ENCODE measurements around the gene IFNK. TPM values are rescaled to one million over a fixed set of nuclear protein-coding genes. Genes with fewer than 3 reads are reported as not detected.

The IFNK gene
- total and polyA plus RNA-seq, 2 donors (not counting 3 experiments of a cell fraction or from before 2014, with no cell fraction given) = not detected

- Histone ChIP-seq H3K79me2 (ENCODE audit: control insufficient read depth, insufficient read depth, low read length) (no peaks in the 10 kb centered on the region), H3K4me1 (ENCODE audit: control insufficient read depth, extremely low read depth, insufficient read depth, low read length) (no peaks in the 10 kb centered on the region), H3K27me3 (ENCODE audit: control insufficient read depth in 2 of 2, insufficient read depth in 2 of 2, low read length in 2 of 2) (no peaks in the 10 kb centered on the region), H3K4me3 (replicated peaks in 1 of 3; ENCODE audit: insufficient read depth in 1 of 3, low read depth in 1 of 3, low read length in 3 of 3) (no peak overlapping the region), H3K9me3 (replicated peaks; ENCODE audit: control insufficient read depth, insufficient read depth, low read length) (no peaks in the 10 kb centered on the region), H4K20me1 (replicated peaks; ENCODE audit: control insufficient read depth, extremely low read depth, insufficient read depth, low read length) (no peaks in the 10 kb centered on the region), H3K9ac (replicated peaks; ENCODE audit: extremely low read depth, insufficient read depth, low read length) (no peak overlapping the region), H3K36me3 (ENCODE audit: control insufficient read depth in 2 of 2, extremely low read depth in 1 of 2, insufficient read depth in 2 of 2, low read length in 2 of 2) (no peaks in the 10 kb centered on the region), H3K9me1 (replicated peaks; ENCODE audit: control insufficient read depth, extremely low read depth, insufficient read depth, low read length) (no peaks in the 10 kb centered on the region), H3K27ac (ENCODE audit: insufficient read depth, low read depth, low read length) (no peak overlapping the region), H2AFZ (ENCODE audit: low read depth, low read length) (no peak overlapping the region), H3K4me2 (ENCODE audit: insufficient read depth, low read length) (no peak overlapping the region)
- ChIA-PET POLR2A (no interaction called here), CTCF (interaction anchor here (1.4 kb wide), 1 partner anchor 15 kb away, joined by 5 read pairs; no protein-coding TSS in a partner anchor)
- BruUV-seq (replicated peaks) = no TSS peak
- dilution Hi-C loops (cut with MboI; ENCODE audit: extremely low pct_ligation_motif_present, low sequenced_read_pairs) (no loop called here), intact Hi-C loops (cut with micrococcal nuclease) (no loop called here)
- FAIRE-seq = no peak
- no peak for DNase-seq (ENCODE audit: low read depth, low spot score)
- TF ChIP-seq, protein P1, sequence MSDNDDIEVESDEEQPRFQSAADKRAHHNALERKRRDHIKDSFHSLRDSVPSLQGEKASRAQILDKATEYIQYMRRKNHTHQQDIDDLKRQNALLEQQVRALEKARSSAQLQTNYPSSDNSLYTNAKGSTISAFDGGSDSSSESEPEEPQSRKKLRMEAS (IDR thresholded peaks at IDR 0.05; ENCODE audit: insufficient read depth, insufficient read length) = no peak
- no peak for TF ChIP-seq EZH2 (IDR thresholded peaks at IDR 0.05; ENCODE audit: borderline replicate concordance, low read depth, low read length, severe bottlenecking)
- TF ChIP-seq MYC (IDR thresholded peaks at IDR 0.05; ENCODE audit: low read depth, low read length) = no peak
- TF ChIP-seq JUN (IDR thresholded peaks at IDR 0.05; ENCODE audit: borderline replicate concordance, insufficient read depth, insufficient read length, low read depth) = no peak
- TF ChIP-seq CTCF (IDR thresholded peaks at IDR 0.05; ENCODE audit: extremely low read depth in 1 of 2, insufficient read depth in 1 of 2, low read depth in 1 of 2, low read length in 2 of 2) = no peak
- no peak for TF ChIP-seq GATA2 (IDR thresholded peaks at IDR 0.05; ENCODE audit: insufficient read depth, insufficient read length, low read depth, low read length)
- TF ChIP-seq POLR2A (IDR thresholded peaks at IDR 0.05; ENCODE audit: low read depth, low read length) = no peak
- TF ChIP-seq POLR2AphosphoS5 (IDR thresholded peaks at IDR 0.05; ENCODE audit: insufficient read depth, low read depth, low read length) = no peak
- TF ChIP-seq FOS (IDR thresholded peaks at IDR 0.05; ENCODE audit: borderline replicate concordance, insufficient read depth, low read length) = no peak
Measured at GRCh38 chr9:27563738-27564430, 39.8 kb downstream of the IFNK start.
